ENCODE data around the gene PLCB4.

PLCB4 gene

GRCh38 chr20:9117548-9117947 lies 48.7 kb downstream of the PLCB4 start:
- no peak overlapping the region for H3K27ac ChIP-seq
- TF ChIP-seq CTCF (IDR thresholded peaks at IDR 0.05; ENCODE audit: low read depth, low read length, missing control alignments): no peak
- no peaks in the 10 kb centered on the region for H3K27me3 ChIP-seq (replicated peaks)
- no peak overlapping the region for H3K4me3 ChIP-seq (ENCODE audit: low read depth, low read length)
- DNase-seq: no peak
- in situ Hi-C loops (cut with HindIII; ENCODE audit: low pct_ligation_motif_present, low sequenced_read_pairs): no loop called here
- no peaks in the 10 kb centered on the region for H3K36me3 ChIP-seq (replicated peaks)

DNA sequence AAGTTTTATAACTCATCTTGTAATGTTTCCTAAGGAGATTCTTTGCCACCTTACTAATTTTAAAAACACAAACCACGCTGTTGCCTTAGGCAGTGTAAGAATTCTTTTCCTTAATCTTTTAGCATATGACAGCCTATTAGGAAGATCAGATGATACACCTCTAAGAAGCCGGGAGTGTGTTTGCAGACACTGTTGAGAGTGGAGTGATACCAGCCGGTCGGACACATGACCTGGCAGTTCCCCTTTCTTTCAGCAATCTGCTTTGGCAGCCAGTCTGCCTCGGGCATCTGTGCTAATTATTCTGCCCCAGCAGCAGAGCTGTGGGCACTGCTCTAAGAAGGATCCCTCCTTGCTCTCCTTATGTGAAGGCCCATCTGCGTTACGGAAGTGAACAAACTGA lies 50.9 kb downstream of the PLCB4 start:
- no peak for TF ChIP-seq CTCF (IDR thresholded peaks at IDR 0.05; ENCODE audit: low read depth, low read length, missing control alignments)
- in situ Hi-C loops (cut with HindIII; ENCODE audit: low pct_ligation_motif_present, low sequenced_read_pairs): no loop called here
- no peak for DNase-seq
- H3K27me3 ChIP-seq (replicated peaks): no peaks in the 10 kb centered on the region
- H3K4me3 ChIP-seq (ENCODE audit: low read depth, low read length): no peak overlapping the region
- H3K27ac ChIP-seq: no peak overlapping the region
- H3K36me3 ChIP-seq (replicated peaks): no peaks in the 10 kb centered on the region

- in situ Hi-C loops (cut with HindIII; ENCODE audit: low pct_ligation_motif_present, low sequenced_read_pairs): no loop called here
- no peaks in the 10 kb centered on the region for H3K36me3 ChIP-seq (replicated peaks)
- no peak overlapping the region for H3K27ac ChIP-seq
- no peak for TF ChIP-seq CTCF (IDR thresholded peaks at IDR 0.05; ENCODE audit: low read depth, low read length, missing control alignments)
- no peak for DNase-seq
- H3K27me3 ChIP-seq (replicated peaks): no peaks in the 10 kb centered on the region
- no peak overlapping the region for H3K4me3 ChIP-seq (ENCODE audit: low read depth, low read length)
Observed at GRCh38 chr20:9121211-9121610, 52.3 kb downstream of the PLCB4 start.

GRCh38 chr20:9122571-9122970 lies 53.7 kb downstream of the PLCB4 start:
- Histone ChIP-seq H3K4me3 (ENCODE audit: low read depth, low read length) (no peak overlapping the region), H3K36me3 (replicated peaks) (no peaks in the 10 kb centered on the region), H3K27me3 (replicated peaks) (no peaks in the 10 kb centered on the region), H3K27ac (no peak overlapping the region)
- in situ Hi-C loops (cut with HindIII; ENCODE audit: low pct_ligation_motif_present, low sequenced_read_pairs): no loop called here
- no peak for DNase-seq
- TF ChIP-seq CTCF (IDR thresholded peaks at IDR 0.05; ENCODE audit: low read depth, low read length, missing control alignments): no peak

GRCh38 chr20:9126527-9126926 lies 57.6 kb downstream of the PLCB4 start:
- Histone ChIP-seq H3K27me3 (replicated peaks) (no peaks in the 10 kb centered on the region), H3K4me3 (ENCODE audit: low read depth, low read length) (no peak overlapping the region), H3K36me3 (replicated peaks) (no peaks in the 10 kb centered on the region), H3K27ac (no peak overlapping the region)
- no peak for TF ChIP-seq CTCF (IDR thresholded peaks at IDR 0.05; ENCODE audit: low read depth, low read length, missing control alignments)
- in situ Hi-C loops (cut with HindIII; ENCODE audit: low pct_ligation_motif_present, low sequenced_read_pairs): no loop called here
- DNase-seq: no peak

DNA sequence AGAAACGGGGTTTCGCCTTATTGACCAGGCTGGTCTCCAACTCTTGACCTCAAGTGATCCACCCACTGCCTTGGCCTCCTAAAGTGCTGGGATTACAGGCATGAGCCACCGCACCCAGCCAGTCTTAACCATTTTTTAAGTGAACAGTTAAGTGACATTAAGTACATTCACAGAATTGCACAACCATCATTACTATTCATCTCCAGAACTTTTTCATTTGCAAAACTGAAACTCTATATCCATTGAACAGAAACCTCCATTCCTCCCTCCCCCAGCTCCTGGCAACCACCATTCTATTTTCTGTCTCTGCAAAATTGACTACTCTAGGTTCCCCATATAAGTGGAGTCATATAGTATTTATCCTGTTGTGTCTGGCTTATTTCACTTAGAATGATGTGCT lies 59.7 kb downstream of the PLCB4 start:
- Histone ChIP-seq H3K4me3 (ENCODE audit: low read depth, low read length) (no peak overlapping the region), H3K27ac (no peak overlapping the region), H3K27me3 (replicated peaks) (no peaks in the 10 kb centered on the region), H3K36me3 (replicated peaks) (no peaks in the 10 kb centered on the region)
- no peak for DNase-seq
- TF ChIP-seq CTCF (IDR thresholded peaks at IDR 0.05; ENCODE audit: low read depth, low read length, missing control alignments): no peak
- in situ Hi-C loops (cut with HindIII; ENCODE audit: low pct_ligation_motif_present, low sequenced_read_pairs): no loop called here
